Neutrophil (primary cell): Measurements from ENCODE around the gene GYG1.
A peak's percentile ranks its signal among the peaks of the same experiment; 100 is the strongest.

Source experiments
- H3K27ac ChIP-seq: fragments of 200-600 bp; sonication (generic); 2 replicates; pipeline ENCODE4 v1.5.1; 2016; ENCODE audit warnings: mild to moderate bottlenecking, moderate library complexity
- H3K27me3 ChIP-seq: fragments of 200-600 bp; sonication (generic); 2 replicates; pipeline ENCODE4 v1.6.0; 2016; ENCODE audit warnings: mild to moderate bottlenecking
- H3K36me3 ChIP-seq: fragments of 200-600 bp; sonication (generic); 2 replicates; pipeline ENCODE4 v1.5.1; 2017
- H3K4me1 ChIP-seq, 2 experiments: fragments of 200-600 bp in 1 of 2; sonication (generic) in 1 of 2; 1 replicate in 1 of 2; 2 replicates in 1 of 2; pipeline versions ENCODE4 v1.5.1 to v1.6.1; 2013 to 2016; ENCODE audit warnings: low read depth in 1 of 2, low read length in 1 of 2, mild to moderate bottlenecking in 1 of 2, moderate library complexity in 1 of 2; ENCODE audit not compliant: control insufficient read depth in 1 of 2, insufficient read depth in 1 of 2
- H3K4me3 ChIP-seq, 2 experiments: fragments of 200-600 bp in 1 of 2; sonication (generic) in 1 of 2; 1 replicate in 1 of 2; 2 replicates in 1 of 2; pipeline ENCODE4 v1.5.1; 2013 to 2016; ENCODE audit warnings: low read depth in 1 of 2, low read length in 1 of 2, mild to moderate bottlenecking in 1 of 2, moderate library complexity in 1 of 2
- H3K9me3 ChIP-seq: fragments of 200-600 bp; sonication (generic); 2 replicates; pipeline ENCODE4 v1.5.1; 2016
- TF ChIP-seq, protein P1 (sequence below): fragments of 200-600 bp; sonication (generic); IDR thresholded peaks from 2 replicates; pipeline ENCODE4 v1.5.1; 2016; ENCODE audit warnings: antibody characterized with exemption

Gene GYG1

DNA sequence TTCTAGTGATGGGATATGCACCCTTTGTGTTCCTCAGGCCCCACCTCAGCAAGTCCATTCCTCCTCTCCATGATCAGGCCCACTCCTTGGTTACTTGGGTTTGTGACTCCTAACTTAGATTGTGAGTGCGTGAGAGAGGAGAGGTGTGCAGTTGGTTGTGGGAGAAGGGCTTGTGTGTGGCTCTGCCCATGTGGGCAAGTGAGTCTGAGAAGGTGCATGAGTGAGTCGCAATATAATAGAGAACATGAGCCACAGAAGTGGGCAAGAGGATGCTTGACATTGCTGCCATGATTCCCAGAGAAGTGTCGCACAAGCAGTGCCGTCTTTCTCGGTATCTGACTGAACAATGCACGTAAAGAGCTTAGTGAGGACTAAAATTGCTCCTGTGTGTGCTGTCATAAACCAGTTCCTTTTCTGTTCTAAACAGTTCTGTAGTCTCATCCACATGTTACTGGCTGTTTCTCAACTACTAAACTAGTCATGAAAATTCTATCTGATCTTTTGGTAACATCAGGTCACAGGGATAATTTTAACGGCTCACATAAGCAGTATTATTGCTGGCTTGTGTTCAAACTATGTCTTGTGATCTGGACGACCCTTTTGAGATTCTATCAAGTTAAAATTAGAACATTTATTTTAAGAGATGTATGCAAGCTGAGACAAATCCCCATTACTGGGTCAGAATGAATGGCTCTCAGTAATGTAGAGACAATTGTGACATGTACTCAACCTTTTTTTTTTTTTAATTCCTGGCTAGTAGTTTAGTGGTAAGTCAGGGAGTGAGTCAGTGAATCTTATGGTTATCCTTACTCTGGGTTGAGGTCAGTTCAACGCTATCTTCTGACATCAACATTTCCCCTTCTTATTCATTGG, 25.6 kb downstream of the GYG1 start:
- TF ChIP-seq, protein P1, sequence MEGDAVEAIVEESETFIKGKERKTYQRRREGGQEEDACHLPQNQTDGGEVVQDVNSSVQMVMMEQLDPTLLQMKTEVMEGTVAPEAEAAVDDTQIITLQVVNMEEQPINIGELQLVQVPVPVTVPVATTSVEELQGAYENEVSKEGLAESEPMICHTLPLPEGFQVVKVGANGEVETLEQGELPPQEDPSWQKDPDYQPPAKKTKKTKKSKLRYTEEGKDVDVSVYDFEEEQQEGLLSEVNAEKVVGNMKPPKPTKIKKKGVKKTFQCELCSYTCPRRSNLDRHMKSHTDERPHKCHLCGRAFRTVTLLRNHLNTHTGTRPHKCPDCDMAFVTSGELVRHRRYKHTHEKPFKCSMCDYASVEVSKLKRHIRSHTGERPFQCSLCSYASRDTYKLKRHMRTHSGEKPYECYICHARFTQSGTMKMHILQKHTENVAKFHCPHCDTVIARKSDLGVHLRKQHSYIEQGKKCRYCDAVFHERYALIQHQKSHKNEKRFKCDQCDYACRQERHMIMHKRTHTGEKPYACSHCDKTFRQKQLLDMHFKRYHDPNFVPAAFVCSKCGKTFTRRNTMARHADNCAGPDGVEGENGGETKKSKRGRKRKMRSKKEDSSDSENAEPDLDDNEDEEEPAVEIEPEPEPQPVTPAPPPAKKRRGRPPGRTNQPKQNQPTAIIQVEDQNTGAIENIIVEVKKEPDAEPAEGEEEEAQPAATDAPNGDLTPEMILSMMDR: no peak
- no peak overlapping the region for H3K4me3 ChIP-seq
- no peaks in the 10 kb centered on the region for H3K27me3 ChIP-seq
- H3K4me1 ChIP-seq: no peaks in the 10 kb centered on the region
- no peaks in the 10 kb centered on the region for H3K9me3 ChIP-seq
- H3K27ac ChIP-seq: peak overlapping the region; percentile 50
- H3K36me3 ChIP-seq: peaks cover 90% of the 10 kb centered on the region

DNA sequence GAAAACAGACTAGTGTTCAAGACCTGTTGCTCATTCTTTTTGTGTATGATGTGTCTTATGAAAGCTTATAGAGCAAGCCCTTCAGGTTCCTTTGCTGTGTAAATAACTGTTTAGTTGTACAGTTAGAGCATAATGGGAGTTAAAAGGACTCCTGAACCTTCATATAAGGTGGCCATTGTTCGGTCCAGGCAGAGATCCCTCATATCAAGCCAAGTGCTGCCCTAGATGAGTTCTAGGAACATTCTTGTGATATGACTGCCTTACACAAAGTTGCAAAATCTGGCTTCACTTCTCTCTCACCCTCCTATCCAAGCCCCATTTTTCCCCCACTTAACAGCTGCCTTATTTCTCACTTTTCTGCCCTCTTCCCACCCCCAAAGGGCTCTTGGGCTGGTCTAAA, 26.9 kb downstream of the GYG1 start:
- Histone ChIP-seq H3K4me1 (no peaks in the 10 kb centered on the region), H3K36me3 (peaks cover 89% of the 10 kb centered on the region), H3K4me3 (no peak overlapping the region), H3K9me3 (no peaks in the 10 kb centered on the region), H3K27me3 (no peaks in the 10 kb centered on the region), H3K27ac (peak overlapping the region; percentile 30)
- TF ChIP-seq, protein P1: no peak

DNA sequence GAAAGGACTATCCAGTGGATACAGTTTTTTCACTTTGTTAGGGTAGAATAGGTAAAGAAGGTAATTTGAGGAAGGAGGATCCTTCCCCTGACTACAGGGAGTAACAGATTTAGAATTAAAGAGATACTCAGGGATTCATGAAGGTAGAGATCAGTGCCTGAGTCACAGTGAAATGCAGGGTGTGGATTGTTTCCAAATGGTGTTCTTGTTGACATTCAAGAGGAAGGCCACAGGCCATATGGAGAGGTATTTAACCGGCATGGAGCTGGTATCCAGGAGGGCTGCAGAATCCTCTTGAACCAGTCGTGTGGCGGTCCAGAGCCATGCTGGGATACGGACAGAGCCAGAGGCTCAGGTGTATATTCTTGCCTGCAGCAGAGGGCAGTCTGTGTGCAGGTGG, 28.2 kb downstream of the GYG1 start:
- H3K4me1 ChIP-seq: no peaks in the 10 kb centered on the region
- no peak overlapping the region for H3K4me3 ChIP-seq
- TF ChIP-seq, protein P1: no peak
- peaks cover 90% of the 10 kb centered on the region for H3K36me3 ChIP-seq
- H3K9me3 ChIP-seq: no peaks in the 10 kb centered on the region
- no peaks in the 10 kb centered on the region for H3K27me3 ChIP-seq
- peak overlapping the region; percentile 35 for H3K27ac ChIP-seq

DNA sequence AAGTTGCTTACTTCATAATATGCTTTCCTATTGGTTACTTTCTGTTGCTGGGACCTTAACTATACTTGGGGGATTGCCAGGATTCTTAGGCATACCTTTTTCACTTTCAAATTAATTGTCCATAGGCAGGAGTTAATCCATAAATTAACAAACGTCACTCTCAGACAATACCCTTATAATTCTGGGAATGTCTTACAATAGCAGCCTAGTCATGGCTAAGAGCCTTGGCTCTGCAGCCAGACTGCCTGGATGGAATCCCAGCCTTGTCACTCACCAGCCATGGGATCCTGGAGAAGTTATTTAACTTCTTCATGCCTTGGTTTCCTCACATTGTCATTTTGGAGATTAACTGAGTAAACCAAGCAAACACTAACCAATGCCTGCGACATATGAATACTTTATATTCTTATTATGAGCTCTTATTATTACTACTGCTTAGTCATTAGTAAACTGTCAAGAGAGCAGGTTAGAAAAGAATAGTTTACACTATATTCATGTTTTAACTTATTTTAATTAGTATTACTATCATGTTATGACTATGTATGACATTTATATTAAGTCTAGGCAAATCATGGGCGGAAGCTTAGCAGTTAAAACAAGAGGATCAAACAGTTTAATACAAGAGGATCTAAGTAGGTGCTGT, 29.0 kb downstream of the GYG1 start:
- H3K36me3 ChIP-seq: peaks cover 91% of the 10 kb centered on the region
- no peaks in the 10 kb centered on the region for H3K27me3 ChIP-seq
- no peak overlapping the region for H3K4me3 ChIP-seq
- TF ChIP-seq, protein P1: no peak
- no peak overlapping the region for H3K27ac ChIP-seq
- H3K4me1 ChIP-seq: no peaks in the 10 kb centered on the region
- no peaks in the 10 kb centered on the region for H3K9me3 ChIP-seq

DNA sequence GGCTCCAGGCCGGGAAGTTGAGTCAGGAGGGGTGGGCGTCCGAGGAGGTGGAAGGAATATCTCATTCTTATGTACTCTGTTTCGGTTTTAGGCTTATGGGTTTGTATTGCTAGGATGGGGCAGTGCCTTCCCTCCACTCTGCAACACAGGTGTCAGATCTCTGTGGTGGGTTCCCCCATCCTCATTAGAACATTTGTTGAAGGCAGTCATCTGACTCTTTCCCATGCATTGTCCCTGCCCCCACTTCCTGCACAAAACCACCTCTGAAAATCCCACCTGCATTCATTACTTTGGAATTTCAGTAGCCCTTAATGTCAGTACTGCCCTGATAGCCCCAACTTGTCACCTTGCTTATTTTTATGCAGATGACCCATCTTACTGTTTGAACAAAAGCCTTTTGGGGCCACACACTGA, 29.5 kb downstream of the GYG1 start:
- Histone ChIP-seq H3K36me3 (peaks cover 91% of the 10 kb centered on the region), H3K4me3 (no peak overlapping the region), H3K4me1 (no peaks in the 10 kb centered on the region), H3K27me3 (no peaks in the 10 kb centered on the region), H3K9me3 (no peaks in the 10 kb centered on the region), H3K27ac (no peak overlapping the region)
- TF ChIP-seq, protein P1: no peak
